Spinal cord (tissue), 4 donors: ENCODE data around the gene AKT1. TPM values are rescaled to one million over a fixed set of nuclear protein-coding genes. Genes with fewer than 3 reads are reported as not detected.

Source experiments
- polyA plus RNA-seq, 2 donors: library from polyadenylated mRNA; unstranded; fragments of 120-200 nt; gene quantifications; one replicate each; pipeline ENCODE4 v1.2.1, GENCODE V29; 2013; ENCODE audit not compliant: insufficient read length in 2 of 2
- total RNA-seq, 2 donors: library from RNA; depleted of rRNA in 1 of 2; stranded (reverse); fragments of 120-200 nt in 1 of 2; fragments of >200 nt in 1 of 2; gene quantifications; one replicate each; pipeline versions ENCODE4 v1.2.3 to v1.2.4, GENCODE V29; 2013 to 2014

AKT1 gene
- total and polyA plus RNA-seq, 4 donors, result 60.3 to 174 (median 152) TPM

Other genes with a start within 250 kb of the AKT1 start
- 1 to 10 TPM in 1 of 2 donors, under 1 TPM in 1; 0.10 to 6.0 TPM for gene C14orf180, start 216.0 kb downstream of the AKT1 start, total RNA-seq
- under 1 TPM; 0.20 to 0.29 TPM for gene C14orf180, start 216.0 kb downstream of the AKT1 start, polyA plus RNA-seq
- gene TMEM179, start 191.0 kb downstream of the AKT1 start, total RNA-seq, result 10 to 100 TPM in 1 of 2 donors, 1 to 10 TPM in 1; 9.4 to 20.5 TPM
- 10 to 100 TPM; 57.5 to 65.5 TPM for gene TMEM179, start 191.0 kb downstream of the AKT1 start, polyA plus RNA-seq
- gene INF2, start 106.1 kb downstream of the AKT1 start, total RNA-seq, result 10 to 100 TPM; 22.8 to 43.0 TPM
- gene INF2, start 106.1 kb downstream of the AKT1 start, polyA plus RNA-seq, result 10 to 100 TPM; 44.9 to 72.8 TPM
- 10 to 100 TPM in 1 of 2 donors, 1 to 10 TPM in 1; 5.3 to 20.8 TPM for gene ADSS1, start 71.5 kb downstream of the AKT1 start, total RNA-seq
- 10 to 100 TPM; 12.0 to 16.2 TPM for gene ADSS1, start 71.5 kb downstream of the AKT1 start, polyA plus RNA-seq
- 10 to 100 TPM; 30.6 to 83.3 TPM for gene SIVA1, start 42.6 kb downstream of the AKT1 start, total RNA-seq
- gene SIVA1, start 42.6 kb downstream of the AKT1 start, polyA plus RNA-seq, result 10 to 100 TPM; 43.9 to 55.4 TPM
- 1 to 10 TPM in 1 of 2 donors, under 1 TPM in 1; 0.99 to 2.3 TPM for gene ZBTB42, start 5.4 kb upstream of the AKT1 start, total RNA-seq
- 1 to 10 TPM; 1.8 to 1.9 TPM for gene ZBTB42, start 5.4 kb upstream of the AKT1 start, polyA plus RNA-seq
- gene CEP170B, start 69.5 kb upstream of the AKT1 start, total RNA-seq, result 10 to 100 TPM; 11.0 to 15.6 TPM
- 10 to 100 TPM; 40.5 to 41.4 TPM for gene CEP170B, start 69.5 kb upstream of the AKT1 start, polyA plus RNA-seq
- 10 to 100 TPM; 12.9 to 30.7 TPM for gene PLD4, start 129.1 kb upstream of the AKT1 start, total RNA-seq
- gene PLD4, start 129.1 kb upstream of the AKT1 start, polyA plus RNA-seq, result 10 to 100 TPM; 24.8 to 32.6 TPM
- gene AHNAK2, start 182.6 kb upstream of the AKT1 start, total RNA-seq, result 100 to 1,000 TPM in 1 of 2 donors, 10 to 100 TPM in 1; 39.3 to 102 TPM
- gene AHNAK2, start 182.6 kb upstream of the AKT1 start, polyA plus RNA-seq, result 10 to 100 TPM; 36.1 to 36.6 TPM
- gene CLBA1, start 190.0 kb upstream of the AKT1 start, total RNA-seq, result 10 to 100 TPM; 10.9 to 18.1 TPM
- 10 to 100 TPM; 16.8 to 23.8 TPM for gene CLBA1, start 190.0 kb upstream of the AKT1 start, polyA plus RNA-seq
- gene CDCA4, start 225.3 kb upstream of the AKT1 start, total RNA-seq, result 10 to 100 TPM in 1 of 2 donors, 1 to 10 TPM in 1; 9.6 to 16.6 TPM
- 1 to 10 TPM; 7.1 to 9.1 TPM for gene CDCA4, start 225.3 kb upstream of the AKT1 start, polyA plus RNA-seq